NCI-H2196 treated with DMSO at 0.1 percent for 48 hours (cell line): ENCODE measurements around the gene TSPAN17.

Source experiments
- DNase-seq: peaks from one replicate; lab custom pipeline; 2025; ENCODE audit not compliant: unreplicated experiment; lab: John Stamatoyannopoulos, UW

The TSPAN17 gene

DNA sequence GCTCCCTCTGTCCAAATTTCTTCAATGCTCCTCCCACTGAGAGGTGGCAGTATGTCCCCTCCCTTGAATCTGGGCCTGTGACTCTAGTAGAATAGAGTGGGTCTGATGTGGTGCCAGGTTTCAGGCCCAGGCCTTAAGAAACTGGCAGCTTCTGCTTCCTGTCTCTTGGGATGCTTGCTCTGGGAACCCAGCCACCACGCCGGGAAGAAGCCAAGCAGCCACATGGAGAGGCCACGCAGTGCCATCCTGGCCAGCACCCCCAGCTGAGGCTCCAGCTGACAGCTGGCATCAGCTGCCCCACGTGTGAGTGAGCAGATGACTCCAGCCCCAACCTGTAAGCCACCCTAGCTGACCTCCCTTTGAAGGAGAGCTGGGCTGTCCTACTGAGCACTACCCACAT, 7.3 kb upstream of the TSPAN17 start:
- peak; percentile 50 for DNase-seq

DNA sequence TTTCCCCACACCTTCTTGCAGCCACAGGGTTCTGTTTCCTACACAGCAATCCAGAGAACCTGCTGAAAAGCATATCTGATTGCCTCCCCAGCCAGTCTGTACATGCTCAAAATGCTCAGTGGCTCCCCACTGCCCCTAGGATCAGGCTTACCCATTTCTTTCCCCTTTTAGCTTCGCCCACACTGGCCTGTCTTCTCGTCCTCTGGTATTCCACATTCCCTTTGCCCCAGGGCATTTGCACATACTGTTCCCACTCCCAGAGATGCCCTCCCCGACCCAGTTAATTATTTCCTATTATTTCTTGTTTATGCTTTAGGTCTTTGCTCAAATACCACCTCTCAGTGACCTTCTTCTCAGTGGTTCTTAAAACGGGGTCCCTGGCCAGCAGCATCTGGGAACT, 6.7 kb upstream of the TSPAN17 start:
- DNase-seq: no peak

DNA sequence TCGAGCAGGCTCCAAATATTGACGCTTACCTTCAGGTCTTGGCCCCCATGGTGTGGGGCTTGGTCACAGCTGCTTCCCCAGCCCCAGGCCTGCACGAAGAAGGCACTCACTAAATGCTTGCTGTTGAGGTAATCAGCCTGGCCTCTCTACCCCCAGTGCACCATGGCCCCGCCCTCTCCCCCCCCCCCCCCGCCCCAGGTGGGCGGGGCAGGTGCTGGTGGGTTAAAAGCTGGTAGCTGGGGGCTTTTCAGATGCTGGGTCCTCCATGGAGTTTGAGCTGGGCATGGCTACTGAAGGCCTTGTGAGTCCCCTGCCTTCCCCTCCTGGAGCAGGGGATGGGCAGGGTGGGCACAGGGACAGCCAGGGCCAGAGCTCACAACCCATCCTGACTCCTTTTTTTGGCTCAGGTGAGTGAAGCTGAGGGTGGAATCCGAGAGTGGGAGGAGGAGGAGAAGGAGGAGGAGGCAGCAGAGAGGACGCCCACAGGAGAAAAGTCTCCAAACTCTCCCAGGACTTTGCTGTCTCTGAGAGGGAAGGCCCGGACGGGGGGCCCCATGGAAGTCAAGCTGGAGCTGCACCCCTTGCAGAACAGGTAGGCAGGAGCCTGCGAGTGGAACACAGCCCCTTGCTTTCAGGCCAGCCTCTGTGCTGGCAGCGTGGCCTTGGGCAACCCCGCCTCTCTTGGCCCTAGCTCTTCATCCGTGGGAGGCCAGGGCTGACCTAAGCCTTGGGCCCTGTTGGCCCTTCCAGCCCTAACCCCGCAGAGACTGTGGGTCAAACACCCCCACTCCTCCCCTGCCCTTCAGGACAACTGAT, 4.4 kb upstream of the TSPAN17 start:
- DNase-seq: no peak

DNA sequence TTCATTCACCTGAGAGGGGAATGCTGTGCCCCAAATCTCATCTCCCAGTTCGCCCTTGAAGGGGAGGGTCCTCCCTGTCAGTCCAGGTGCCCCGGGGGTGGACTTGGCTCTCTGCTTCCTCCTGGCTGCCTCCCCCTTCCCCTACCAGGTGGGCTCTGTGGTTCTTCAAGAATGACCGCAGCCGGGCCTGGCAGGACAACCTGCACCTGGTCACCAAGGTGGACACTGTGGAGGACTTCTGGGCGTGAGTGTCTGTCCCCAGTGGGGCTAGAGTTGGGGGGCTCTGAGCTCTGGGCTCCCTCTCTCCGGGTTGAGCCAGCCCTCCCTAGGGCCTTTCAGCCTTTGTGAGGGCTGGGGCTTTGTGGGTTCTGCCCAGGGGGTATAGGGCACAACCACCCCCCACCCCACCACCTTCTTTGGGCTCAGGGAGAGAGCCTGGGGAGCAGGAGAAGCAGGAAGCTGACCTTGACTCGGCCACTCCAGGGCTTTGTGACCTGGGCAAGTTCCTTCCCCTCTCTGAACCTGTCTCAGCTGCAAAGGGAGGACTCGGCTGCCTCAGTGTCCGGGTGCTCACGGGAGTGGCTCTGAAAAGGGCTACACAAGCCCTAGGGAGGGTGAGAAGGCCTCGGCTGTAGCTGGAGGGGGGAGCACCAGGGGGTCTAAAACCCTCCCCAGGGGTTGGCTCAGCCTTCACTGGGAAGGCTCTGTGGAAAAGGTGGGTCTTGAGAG, 3.6 kb upstream of the TSPAN17 start:
- DNase-seq: no peak

DNA sequence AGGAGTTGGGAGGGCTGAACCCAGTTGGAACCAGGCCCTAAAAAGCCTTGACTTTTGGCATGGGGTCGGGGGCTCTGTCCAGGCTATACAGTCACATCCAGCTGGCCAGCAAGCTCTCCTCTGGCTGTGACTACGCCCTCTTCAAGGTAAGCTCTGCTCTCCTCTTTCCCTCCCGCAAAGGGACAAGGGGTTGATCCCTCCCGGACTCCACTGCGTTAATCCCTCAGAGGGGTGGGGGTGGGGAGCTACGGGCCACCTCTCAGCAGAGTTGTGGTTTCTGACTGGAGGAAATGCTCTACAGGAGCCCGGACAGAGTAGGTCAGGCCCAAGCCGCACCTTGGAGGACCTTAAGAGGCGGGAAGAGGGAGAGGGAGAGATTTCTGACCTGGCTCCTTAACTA, 3.0 kb upstream of the TSPAN17 start:
- DNase-seq: no peak

DNA sequence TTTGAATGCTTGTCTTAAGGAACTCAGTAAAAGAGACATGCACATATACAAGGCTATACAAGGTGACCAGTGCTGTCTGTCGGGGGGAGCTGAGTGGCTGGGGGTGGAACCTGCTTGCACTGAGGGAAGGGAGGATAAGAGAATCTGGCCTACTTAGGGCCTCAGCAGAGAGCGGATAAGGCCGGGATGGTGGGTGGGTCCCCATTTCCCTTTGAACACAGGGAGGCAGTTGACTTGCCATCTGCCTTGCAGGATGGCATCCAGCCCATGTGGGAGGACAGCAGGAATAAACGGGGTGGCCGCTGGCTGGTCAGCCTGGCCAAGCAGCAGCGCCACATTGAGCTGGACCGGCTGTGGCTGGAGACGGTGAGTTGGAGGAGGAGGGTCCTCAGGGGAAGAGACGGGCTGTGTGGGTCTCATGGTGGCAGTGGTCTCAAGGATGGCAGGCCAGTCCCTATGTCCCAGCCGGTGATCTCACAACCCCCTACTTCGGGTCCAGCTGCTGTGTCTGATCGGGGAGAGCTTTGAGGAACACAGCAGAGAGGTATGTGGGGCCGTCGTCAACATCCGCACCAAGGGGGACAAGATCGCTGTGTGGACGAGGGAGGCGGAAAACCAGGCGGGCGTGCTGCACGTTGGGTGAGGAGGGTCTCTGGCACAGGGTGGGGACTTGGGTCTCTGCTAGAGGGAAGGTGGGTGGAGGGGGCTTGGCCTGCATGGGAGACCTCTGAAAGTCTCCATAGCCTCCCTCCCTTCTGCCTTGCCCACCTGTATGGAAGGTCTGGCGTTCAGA, 2.2 kb upstream of the TSPAN17 start:
- no peak for DNase-seq

DNA sequence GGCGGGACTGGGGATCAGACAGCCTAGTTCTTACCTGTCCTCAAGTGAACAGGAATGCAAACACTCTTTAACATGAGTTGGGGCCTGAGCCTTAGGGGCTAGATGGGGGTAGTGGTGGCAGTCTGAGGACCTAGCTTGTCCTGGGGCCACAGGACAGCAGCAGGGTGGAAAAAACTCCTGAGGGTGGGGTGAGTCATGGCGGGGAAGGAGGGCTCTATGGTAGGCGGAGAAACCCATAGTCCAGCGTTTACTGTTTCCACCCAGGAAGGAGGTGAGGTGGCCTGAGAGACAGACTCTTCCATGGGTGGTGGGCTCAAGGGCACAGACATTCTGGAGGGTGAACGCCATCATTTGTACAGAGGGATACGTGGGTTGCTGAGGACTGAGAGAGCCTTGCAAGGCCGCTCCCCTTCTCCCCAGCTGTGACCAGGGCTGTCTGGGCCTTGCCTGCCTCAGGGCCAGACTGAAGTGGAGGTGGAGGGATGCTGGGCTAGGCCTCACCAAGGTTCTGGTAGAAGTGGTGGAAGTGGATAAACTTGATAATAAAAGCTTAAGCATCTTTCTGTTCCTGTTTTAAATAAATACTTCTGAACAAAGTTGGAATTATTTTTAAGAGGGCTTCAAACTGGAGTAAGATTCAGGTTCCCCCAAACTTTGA, 1.1 kb upstream of the TSPAN17 start:
- no peak for DNase-seq

DNA sequence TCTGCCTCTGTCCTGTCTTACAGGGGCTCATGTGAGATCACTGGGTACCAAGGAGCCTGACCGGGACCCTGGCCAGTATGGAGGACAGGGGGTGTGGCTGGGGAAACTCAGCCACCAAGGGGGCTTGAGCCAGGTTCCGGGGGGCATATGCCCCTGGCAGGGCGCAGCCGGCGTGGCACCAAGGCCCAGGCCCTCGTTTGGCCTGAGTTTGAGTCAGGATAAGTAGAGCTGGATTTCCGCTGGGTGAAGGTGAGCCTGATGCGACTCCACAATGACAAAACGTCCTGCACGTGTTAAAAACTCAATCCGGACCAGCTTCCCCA, 616 bp upstream of the TSPAN17 start:
- DNase-seq: no peak

DNA sequence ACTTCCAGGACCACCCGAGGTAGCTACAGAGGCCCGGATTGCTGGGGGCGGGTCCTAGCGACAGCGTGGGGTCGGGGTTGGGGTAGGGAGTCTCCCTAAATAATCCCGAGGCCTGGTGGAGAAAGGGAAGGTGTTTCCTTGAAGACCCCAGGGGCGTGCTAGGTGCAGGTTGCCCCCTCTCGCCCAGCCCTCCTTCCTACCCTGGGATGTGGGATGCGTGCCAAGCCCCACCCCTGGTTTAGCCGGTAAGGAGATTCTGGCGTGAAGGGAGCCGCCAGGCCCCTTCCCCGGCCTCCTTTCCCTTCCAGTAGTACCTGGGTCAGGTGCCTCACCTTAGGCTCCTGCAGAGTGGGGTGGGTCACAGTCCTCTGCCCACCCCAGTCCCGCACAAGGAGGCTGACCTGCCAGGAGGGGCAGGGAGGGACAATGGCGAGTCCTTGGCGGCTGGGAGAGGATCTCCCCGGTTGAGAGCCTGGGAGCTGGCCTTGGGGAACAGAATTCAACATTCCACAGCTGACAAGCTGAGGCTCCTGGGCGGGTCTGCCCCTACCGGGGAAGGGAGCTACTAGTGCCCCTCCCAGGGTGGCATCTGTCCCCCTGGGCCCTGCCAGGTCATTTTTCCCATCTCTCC, 674 bp downstream of the TSPAN17 start:
- DNase-seq: no peak

DNA sequence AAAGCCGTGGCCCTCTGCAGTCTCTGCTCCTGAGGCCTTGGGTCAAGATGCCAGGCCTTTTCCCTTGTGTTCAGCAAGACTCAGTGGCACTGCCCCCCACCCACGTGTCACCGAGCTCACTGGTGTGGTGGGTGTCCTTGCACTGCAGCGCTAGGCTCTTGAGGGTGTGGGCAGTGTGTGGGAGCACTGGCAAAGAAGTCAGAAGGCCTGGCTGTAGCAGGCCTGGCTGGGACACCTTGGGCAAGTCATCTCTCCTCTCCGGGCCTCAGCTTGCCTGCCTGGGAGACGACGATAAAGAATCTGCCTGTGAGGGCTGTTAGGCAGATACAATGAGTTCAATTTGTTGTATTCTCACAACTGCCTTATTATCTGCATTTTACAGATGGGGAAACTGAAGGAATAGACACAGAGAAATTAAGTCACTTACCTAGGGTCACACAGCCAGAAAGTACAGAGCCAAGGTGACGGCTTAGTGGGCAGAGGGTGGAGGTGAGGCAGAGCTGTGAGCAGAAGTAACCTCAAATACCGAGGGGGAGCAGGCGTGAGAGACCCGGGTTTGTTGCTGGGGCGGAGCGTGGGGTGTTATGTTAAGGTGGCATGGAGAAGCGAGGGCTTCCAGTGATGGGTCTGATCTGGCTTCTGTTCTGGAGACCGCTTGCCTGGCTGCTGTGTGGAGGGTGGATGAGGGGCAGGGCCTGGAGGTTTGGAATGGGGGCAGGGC, 1.4 kb downstream of the TSPAN17 start:
- DNase-seq: no peak

DNA sequence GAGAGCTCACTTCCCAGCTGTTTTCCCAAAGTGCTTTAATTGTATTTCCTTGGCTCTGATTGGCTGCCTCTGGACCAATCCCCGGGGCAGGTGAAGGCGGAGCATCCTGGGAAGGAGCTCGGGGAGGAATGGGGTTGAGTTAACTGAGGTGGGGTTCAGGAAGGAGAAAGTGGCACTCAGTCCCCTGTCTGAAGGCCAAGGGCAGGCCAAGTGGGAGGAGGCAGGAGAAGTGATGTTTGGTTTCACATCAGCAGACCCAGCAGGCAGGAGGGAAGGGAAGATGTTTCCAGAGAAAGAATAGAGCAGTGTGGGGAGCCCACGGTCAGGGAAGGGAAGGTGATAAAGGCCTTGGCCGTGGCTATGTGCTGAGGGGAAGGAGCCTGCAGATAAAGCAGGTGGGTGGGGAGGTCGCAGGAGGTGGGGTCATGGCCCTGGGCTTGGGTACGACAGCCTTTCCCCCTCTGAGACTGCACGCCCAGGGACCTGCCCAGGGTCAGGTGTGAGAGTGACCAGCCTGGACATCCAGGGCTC, 3.1 kb downstream of the TSPAN17 start:
- no peak for DNase-seq

DNA sequence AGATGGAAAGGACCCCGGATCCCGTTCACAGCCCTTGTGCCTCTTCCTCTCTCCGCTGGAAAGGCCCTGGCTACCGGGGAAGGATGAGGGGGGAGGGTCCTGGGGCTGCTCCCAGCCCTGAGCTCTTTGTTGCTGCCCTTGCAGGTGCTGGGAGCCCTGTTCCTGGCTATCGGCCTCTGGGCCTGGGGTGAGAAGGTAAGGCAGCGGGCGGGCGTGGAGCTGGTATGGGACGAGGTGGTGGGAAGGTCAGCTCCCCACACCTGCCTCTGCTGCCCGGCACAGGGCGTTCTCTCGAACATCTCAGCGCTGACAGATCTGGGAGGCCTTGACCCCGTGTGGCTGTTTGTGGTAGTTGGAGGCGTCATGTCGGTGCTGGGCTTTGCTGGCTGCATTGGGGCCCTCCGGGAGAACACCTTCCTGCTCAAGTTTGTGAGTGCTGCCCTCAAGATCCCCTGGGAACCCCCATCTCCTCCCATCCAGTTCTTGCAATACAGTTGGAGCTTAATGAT, 4.2 kb downstream of the TSPAN17 start:
- DNase-seq: no peak

DNA sequence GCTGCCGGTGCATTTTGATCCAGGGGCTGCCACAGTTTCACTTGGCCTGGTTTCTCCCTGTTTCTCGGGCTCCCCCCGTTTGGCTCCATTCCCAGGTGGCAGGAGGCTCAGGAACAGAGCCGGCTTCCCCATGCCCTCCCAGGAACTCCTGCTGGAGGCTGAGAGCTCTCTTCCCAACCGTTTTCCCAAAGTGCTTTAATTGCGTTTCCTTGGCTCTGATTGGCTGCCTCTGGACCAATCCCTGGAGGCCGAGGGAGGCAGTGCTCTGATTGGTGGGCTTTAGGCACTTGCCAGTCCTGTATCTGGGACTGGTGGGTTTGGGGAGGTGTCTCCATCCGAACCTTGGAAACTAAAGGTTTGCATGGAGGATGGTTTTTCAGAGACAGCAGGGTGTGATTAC, 4.9 kb downstream of the TSPAN17 start:
- DNase-seq: no peak

DNA sequence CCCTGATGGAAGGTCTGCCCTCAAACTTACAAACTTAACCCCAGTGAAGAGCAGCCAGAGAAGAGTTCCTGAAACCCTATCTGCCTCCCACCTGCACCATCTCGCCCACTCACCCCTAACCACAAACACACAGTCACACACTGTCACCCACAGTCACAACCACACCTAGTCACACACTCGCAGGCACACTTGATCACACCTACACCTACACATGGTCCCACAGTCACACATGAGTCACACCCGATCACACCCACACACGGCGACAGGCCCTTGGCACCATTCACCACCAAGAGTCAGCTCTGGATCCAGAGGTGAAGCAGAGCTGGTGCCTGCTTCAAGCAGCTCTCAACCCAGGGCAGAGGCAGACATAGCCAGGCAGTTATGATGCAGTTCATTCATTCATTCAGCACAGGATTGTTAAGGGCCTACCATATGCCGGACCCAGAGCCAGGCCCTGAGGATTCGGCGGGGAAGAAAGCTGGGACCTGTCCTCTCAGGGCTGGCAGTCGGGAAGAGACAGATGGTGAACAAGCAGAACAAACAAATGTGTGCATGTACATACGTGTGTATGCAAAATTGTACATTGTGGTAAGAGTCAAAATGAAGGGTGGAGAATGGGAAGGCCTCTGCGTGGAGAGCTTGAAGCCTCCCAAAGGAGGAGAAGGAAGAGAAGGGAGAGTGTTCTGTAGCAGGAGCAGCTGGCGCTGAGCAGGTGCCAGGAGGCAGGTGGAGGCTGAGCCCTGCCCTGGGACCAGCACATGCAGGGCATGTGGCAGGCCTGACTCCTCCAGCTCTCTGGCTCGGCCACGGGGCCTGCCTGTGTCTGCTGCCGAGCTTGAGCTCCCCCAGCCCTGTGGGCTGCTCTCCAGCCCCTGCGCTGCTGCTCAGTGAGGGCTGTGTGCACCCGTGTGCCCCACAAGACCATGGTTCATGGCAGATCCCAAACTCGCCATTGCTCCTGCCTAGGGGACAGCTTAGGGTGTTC, 6.4 kb downstream of the TSPAN17 start:
- DNase-seq: peak; percentile 23

DNA sequence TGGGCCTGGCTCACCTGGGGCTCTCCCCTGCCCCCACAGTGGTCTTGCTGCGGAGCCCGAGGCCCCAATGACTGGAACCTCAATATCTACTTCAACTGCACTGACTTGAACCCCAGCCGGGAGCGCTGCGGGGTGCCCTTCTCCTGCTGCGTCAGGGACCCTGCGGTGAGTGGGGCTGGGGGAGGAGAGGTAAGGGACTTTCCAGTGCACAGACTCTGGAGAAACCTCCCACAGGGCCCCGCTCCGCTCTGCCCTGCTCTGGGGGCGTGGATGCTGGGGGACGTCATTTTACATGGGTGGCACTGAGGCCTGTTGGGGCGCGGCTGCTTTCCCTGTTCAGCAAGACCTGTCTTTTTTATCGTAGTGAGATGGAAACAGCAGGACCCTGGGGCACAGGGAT, 7.6 kb downstream of the TSPAN17 start:
- DNase-seq: no peak

DNA sequence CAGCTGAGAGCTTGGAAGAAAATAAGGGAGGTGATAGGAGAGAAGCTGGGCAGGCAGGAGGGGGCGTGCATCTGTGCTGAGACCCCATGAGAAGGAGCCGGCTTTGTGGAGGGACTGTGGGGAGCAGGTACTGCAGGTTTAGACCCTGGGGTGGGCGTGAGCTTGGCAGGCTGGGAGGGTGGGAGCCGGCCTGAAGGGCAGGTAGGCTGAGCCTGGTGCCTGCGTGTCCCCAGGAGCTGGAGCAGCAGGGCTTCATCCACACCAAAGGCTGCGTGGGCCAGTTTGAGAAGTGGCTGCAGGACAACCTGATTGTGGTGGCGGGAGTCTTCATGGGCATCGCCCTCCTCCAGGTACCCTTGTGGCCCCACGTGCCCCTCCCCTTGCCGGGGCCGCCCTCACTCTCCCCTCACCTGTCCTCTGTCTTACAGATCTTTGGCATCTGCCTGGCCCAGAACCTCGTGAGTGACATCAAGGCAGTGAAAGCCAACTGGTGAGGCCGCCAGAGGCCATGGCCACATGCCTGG, 9.2 kb downstream of the TSPAN17 start:
- no peak for DNase-seq

DNA sequence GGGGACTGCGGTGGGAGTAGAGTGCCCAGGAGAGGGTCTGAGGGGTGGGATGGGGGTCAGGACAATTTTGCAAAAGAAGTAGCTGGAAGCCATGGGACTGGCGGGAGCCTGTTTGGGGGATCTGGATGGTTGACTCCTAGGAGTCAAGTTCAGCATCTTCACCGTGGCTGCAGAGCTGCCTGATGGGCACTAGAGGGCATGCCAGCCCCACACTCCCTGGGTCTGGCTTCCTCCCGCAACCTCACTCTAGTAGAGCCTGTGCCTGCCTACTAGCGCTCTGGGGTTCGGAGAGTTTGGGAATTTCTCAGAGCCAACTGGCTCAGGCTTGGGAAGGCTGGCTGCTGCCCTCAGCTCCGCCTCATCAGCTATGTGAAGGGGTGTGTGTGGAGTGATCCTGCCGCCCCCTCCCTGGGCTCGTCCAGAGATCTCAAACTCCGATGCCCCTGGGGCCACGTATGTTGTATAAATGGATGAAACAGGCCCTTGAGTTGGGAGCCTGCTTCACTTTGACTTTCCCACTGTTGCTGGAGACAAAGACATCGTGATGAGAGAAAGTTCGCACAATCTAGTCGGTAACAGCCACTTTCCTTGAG, 10.8 kb downstream of the TSPAN17 start:
- DNase-seq: peak; percentile 25
